Keratinocyte (primary cell): Measurements from ENCODE around the gene ANAPC16.

ENCODE experiments used
- EZH2 ChIP-seq: IDR thresholded peaks from one replicate; pipeline ENCODE4 v1.6.1; 2012; ENCODE audit warnings: inconsistent platforms, mild to moderate bottlenecking, low read length, moderate library complexity
- TF ChIP-seq, protein P1 (sequence below), 3 experiments: IDR thresholded peaks in 1 of 3; conservative IDR thresholded peaks in 1 of 3; optimal IDR thresholded peaks in 1 of 3; 2 replicates in 2 of 3; 3 replicates in 1 of 3; pipeline versions ENCODE3 to v1.5.1; 2011; ENCODE audit warnings: low read length in 3 of 3, mild to moderate bottlenecking in 3 of 3, moderate library complexity in 2 of 3, control low read depth in 1 of 3, inconsistent platforms in 1 of 3; ENCODE audit not compliant: insufficient read depth in 2 of 3; ENCODE audit errors: extremely low read depth in 1 of 3

GRCh38 chr10:72275351-72276012 is 59.7 kb downstream of the ANAPC16 start:
- TF ChIP-seq, protein P1, sequence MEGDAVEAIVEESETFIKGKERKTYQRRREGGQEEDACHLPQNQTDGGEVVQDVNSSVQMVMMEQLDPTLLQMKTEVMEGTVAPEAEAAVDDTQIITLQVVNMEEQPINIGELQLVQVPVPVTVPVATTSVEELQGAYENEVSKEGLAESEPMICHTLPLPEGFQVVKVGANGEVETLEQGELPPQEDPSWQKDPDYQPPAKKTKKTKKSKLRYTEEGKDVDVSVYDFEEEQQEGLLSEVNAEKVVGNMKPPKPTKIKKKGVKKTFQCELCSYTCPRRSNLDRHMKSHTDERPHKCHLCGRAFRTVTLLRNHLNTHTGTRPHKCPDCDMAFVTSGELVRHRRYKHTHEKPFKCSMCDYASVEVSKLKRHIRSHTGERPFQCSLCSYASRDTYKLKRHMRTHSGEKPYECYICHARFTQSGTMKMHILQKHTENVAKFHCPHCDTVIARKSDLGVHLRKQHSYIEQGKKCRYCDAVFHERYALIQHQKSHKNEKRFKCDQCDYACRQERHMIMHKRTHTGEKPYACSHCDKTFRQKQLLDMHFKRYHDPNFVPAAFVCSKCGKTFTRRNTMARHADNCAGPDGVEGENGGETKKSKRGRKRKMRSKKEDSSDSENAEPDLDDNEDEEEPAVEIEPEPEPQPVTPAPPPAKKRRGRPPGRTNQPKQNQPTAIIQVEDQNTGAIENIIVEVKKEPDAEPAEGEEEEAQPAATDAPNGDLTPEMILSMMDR (optimal IDR thresholded peaks at IDR 0.05 in 1 of 3, IDR thresholded peaks at IDR 0.05 in 1 of 3, conservative IDR thresholded peaks at IDR 0.05 in 1 of 3; ENCODE audit: extremely low read depth in 1 of 3, insufficient read depth in 2 of 3, low read length in 3 of 3), result no peak
- no peak for TF ChIP-seq EZH2
